GM12878 (cell line): Measurements from ENCODE around the gene FAM170B. TPM values are rescaled to one million over a fixed set of nuclear protein-coding genes. Genes with fewer than 3 reads are reported as not detected.

Source experiments
- BCLAF1 ChIP-seq: fragments of 450-650 bp; IDR thresholded peaks from 2 replicates; pipeline ENCODE4 v1.6.1; 2017; ENCODE audit warnings: antibody characterized with exemption, mild to moderate bottlenecking, moderate library complexity
- CBX5 ChIP-seq: sonication (generic); IDR thresholded peaks from 2 replicates; pipeline ENCODE4 v1.6.1; 2016; ENCODE audit warnings: low read depth, moderate library complexity, mild to moderate bottlenecking, inconsistent platforms
- CEBPB ChIP-seq, 2 experiments: fragments of 150-350 bp in 1 of 2; IDR thresholded peaks; 2 replicates each; pipeline ENCODE4 v1.6.1; 2012 to 2014; ENCODE audit warnings: low read depth in 2 of 2, low read length in 2 of 2, borderline replicate concordance in 1 of 2, inconsistent platforms in 1 of 2
- CHD2 ChIP-seq: IDR thresholded peaks from 2 replicates; pipeline ENCODE4 v1.6.1; 2011; ENCODE audit warnings: low read depth, low read length, improper control_type of control experiment, borderline replicate concordance
- GATAD2B ChIP-seq: fragments of 450-650 bp; conservative IDR thresholded peaks from 2 replicates; pipeline ENCODE4 v1.6.1; 2017; ENCODE audit warnings: low read depth, mild to moderate bottlenecking, moderate library complexity
- KDM1A ChIP-seq: fragments of 200-600 bp; sonication (generic); IDR thresholded peaks from 2 replicates; pipeline ENCODE4 v1.6.1; 2016; ENCODE audit warnings: borderline replicate concordance
- MAX ChIP-seq: IDR thresholded peaks from 2 replicates; pipeline ENCODE4 v1.6.1; 2012; ENCODE audit warnings: low read depth, low read length, improper control_type of control experiment
- MYB ChIP-seq: fragments of 150-350 bp; IDR thresholded peaks from 2 replicates; pipeline ENCODE4 v1.6.1; 2014; ENCODE audit warnings: mild to moderate bottlenecking, low read depth, low read length, borderline replicate concordance
- POLR2A ChIP-seq: IDR thresholded peaks from 2 replicates; pipeline ENCODE4 v1.6.1; 2011; ENCODE audit warnings: low read depth, mild to moderate bottlenecking, low read length
- POLR2AphosphoS5 ChIP-seq: IDR thresholded peaks from 2 replicates; pipeline ENCODE4 v1.6.1; 2011; ENCODE audit warnings: mild to moderate bottlenecking, low read length, inconsistent platforms
- RAD21 ChIP-seq: IDR thresholded peaks from 2 replicates; pipeline ENCODE4 v1.6.1; 2011; ENCODE audit warnings: mild to moderate bottlenecking, low read depth, low read length, moderate library complexity; ENCODE audit not compliant: insufficient read depth
- ZNF384 ChIP-seq: IDR thresholded peaks from 2 replicates; pipeline ENCODE4 v1.6.1; 2012; ENCODE audit warnings: low read depth, mild to moderate bottlenecking, low read length, improper control_type of control experiment, borderline replicate concordance
- ZNF592 ChIP-seq: fragments of 450-650 bp; IDR thresholded peaks from 2 replicates; pipeline ENCODE4 v1.6.1; 2017; ENCODE audit warnings: mild to moderate bottlenecking, moderate library complexity
- ZNF622 ChIP-seq: fragments of 450-650 bp; IDR thresholded peaks from 2 replicates; pipeline ENCODE4 v1.6.1; 2017; ENCODE audit warnings: mild to moderate bottlenecking, inconsistent platforms
- ZNF687 ChIP-seq: fragments of 450-650 bp; IDR thresholded peaks from 2 replicates; pipeline ENCODE4 v1.6.1; 2017; ENCODE audit warnings: mild to moderate bottlenecking, moderate library complexity
- polyA plus RNA-seq, 11 experiments: library from polyadenylated mRNA; depleted of rRNA in 4 of 11; unstranded in 6 of 11; stranded (reverse) in 5 of 11; fragments of >200 nt; fragmentation: Nextera tagmentation in 4 of 11; fragmentation: Illumina TruSeq in 1 of 11; extraction: Ambion mirVana in 4 of 11; extraction: Trizol in 1 of 11; gene quantifications; 1 replicate in 1 of 11; 2 replicates in 10 of 11; pipeline versions ENCODE4 v1.2.1 to v1.2.3, GENCODE V29; 2011 to 2016; ENCODE audit warnings: inconsistent platforms in 2 of 11, missing spikeins in 2 of 11, low read depth in 1 of 11
- total RNA-seq, 4 experiments: library from RNA; depleted of rRNA in 3 of 4; stranded (reverse); fragments of >200 nt in 3 of 4; fragmentation: Illumina TruSeq in 1 of 4; extraction: Trizol in 1 of 4; gene quantifications; 2 replicates each; pipeline versions ENCODE4 v1.2.1 to v1.2.3, GENCODE V29; 2013 to 2021

Gene FAM170B
- total and polyA plus RNA-seq, 10 of the 15 experiments (the other 5 are each of a cell fraction or from before 2014, with no cell fraction given): not detected

- TF ChIP-seq GATAD2B: no peak; the same call in 1 of the 2 replicates
- no peak for TF ChIP-seq KDM1A
- peak; percentile 98 for TF ChIP-seq ZNF687
- TF ChIP-seq CHD2: no peak
- no peak for TF ChIP-seq MYB
- TF ChIP-seq MAX: no peak; the same call in 1 of the 2 replicates
- 0 out of 2 replicates have a peak, but pooled peaks have one; percentile 72 for TF ChIP-seq ZNF592
- TF ChIP-seq RAD21: peak; percentile 21; the same call in 1 of the 2 replicates
- TF ChIP-seq CBX5: 0 out of 2 replicates have a peak, but pooled peaks have one; percentile 26
- no peak for TF ChIP-seq CEBPB (IDR thresholded peaks at IDR 0.05; ENCODE audit: borderline replicate concordance in 1 of 2, low read depth in 2 of 2, low read length in 2 of 2)
- TF ChIP-seq POLR2A: no peak
- no peak; the same call in 1 of the 2 replicates for TF ChIP-seq ZNF384
- no peak for TF ChIP-seq POLR2AphosphoS5
- TF ChIP-seq ZNF622: no peak
- TF ChIP-seq BCLAF1: no peak
Observed at GRCh38 chr10:49177391-49178355, 43.9 kb upstream of the FAM170B start (continued).
